Measurements from ENCODE around the gene PTMS.
A peak's percentile ranks its signal among the peaks of the same experiment; 100 is the strongest.

The PTMS gene

GRCh38 chr12:6772726-6773589 lies 6.8 kb downstream of the PTMS start:
- TF ChIP-seq CTCF (IDR thresholded peaks at IDR 0.05) (no peak), ZFX (IDR thresholded peaks at IDR 0.05; ENCODE audit: borderline replicate concordance) (no peak)
- peak overlapping the region; percentile 99 for H3K27ac ChIP-seq

DNA sequence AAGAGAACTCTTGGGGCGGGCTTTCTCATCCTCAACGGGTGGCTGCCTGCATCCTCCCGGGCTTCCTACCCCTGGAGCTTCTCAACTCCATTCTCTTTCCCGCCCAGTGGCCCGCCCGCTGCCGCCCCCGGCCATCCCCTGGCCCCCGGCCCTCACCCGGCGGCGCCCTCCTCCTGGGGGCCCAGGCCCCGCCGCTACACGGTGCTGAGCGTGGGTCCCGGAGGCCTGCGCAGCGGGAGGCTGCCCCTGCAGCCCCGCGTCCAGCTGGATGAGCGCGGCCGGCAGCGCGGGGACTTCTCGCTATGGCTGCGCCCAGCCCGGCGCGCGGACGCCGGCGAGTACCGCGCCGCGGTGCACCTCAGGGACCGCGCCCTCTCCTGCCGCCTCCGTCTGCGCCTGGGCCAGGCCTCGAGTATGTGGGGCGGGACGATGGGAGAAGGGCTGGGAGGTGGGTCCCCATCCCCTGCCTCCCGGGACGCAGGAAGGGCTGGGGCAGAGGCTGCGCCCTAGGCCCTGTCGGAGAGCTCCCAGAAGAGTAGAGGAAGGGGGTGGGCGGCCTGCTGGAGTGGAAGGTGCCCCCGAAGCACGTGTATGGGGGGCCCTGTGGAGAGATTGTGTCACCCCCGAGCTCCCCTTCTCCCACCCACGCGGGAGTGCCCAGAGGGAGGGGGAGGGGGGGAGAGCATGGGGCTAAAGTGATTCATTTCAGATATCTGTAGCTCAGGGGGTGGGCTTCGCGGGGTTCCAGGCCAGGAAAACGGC lies 7.6 kb downstream of the PTMS start:
- 0 out of 2 replicates have a peak overlapping the region, but pooled peaks have one; percentile 99 for H3K27ac ChIP-seq
- TF ChIP-seq ZFX (IDR thresholded peaks at IDR 0.05; ENCODE audit: borderline replicate concordance) (no peak), CTCF (IDR thresholded peaks at IDR 0.05) (no peak)

- peak overlapping the region; percentile 92 for H3K27ac ChIP-seq
- TF ChIP-seq CTCF (IDR thresholded peaks at IDR 0.05) (no peak), ZFX (IDR thresholded peaks at IDR 0.05; ENCODE audit: borderline replicate concordance) (no peak)
These were observed 8.4 kb downstream of the PTMS start for GRCh38 chr12:6774499-6775062.

DNA sequence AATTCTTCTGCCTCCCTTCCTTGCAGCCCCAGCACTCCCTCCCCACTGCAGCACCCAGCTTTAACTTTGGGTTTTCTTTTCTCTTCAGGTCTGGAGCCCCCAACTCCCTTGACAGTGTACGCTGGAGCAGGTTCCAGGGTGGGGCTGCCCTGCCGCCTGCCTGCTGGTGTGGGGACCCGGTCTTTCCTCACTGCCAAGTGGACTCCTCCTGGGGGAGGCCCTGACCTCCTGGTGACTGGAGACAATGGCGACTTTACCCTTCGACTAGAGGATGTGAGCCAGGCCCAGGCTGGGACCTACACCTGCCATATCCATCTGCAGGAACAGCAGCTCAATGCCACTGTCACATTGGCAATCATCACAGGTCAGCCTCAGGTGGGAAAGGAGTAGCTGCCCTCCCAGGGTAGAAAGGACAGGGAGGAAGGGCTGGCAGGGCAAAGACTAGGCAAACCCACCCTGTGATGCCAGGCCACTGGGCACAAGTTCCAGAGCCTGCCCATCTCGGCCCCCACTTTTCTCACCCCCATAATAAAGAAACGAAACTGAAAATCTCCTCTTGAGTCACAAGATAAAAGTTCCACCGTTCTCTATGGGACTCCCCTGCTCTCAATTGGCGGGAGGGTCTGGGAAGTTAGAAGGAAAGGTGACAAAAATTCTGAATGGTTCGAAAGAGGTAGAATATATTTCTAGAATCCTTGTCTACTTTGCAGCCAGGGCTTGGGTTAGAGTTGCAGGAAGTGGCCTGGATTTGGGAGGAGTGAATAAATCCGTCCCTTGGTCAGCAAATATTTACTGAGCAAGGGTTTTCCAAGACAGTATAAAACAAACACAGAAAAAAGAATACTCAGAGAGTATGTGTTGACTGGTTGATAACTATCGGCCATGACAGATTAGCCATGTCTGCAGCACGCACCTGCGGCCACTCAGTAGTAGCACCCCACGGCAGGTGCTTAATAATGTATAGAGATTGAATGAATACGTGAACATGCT lies 9.3 kb downstream of the PTMS start:
- TF ChIP-seq CTCF (IDR thresholded peaks at IDR 0.05) (no peak), ZFX (IDR thresholded peaks at IDR 0.05; ENCODE audit: borderline replicate concordance) (no peak)
- peak overlapping the region; percentile 92 for H3K27ac ChIP-seq

GRCh38 chr12:6777386-6777785 lies 11.2 kb downstream of the PTMS start:
- TF ChIP-seq ZFX (IDR thresholded peaks at IDR 0.05; ENCODE audit: borderline replicate concordance) (no peak), CTCF (IDR thresholded peaks at IDR 0.05) (no peak)
- H3K27ac ChIP-seq: peak overlapping the region; percentile 92

- no peak for TF ChIP-seq ZFX (IDR thresholded peaks at IDR 0.05; ENCODE audit: borderline replicate concordance)
- TF ChIP-seq CTCF (IDR thresholded peaks at IDR 0.05): no peak
- H3K27ac ChIP-seq: peak overlapping the region; percentile 92
These were observed 12.0 kb downstream of the PTMS start for GRCh38 chr12:6778217-6778573.

Measured in 22Rv1 (cell line).